Ishikawa (cell line): Measurements from ENCODE around the gene PTPA.

Source experiments
- CEBPB ChIP-seq: IDR thresholded peaks from 2 replicates; pipeline ENCODE4 v1.6.1; 2012
- CREB1 ChIP-seq: IDR thresholded peaks from 2 replicates; pipeline ENCODE4 v1.6.1; 2012; ENCODE audit warnings: low read depth
- EGR1 ChIP-seq: IDR thresholded peaks from 2 replicates; pipeline ENCODE4 v1.6.1; 2012
- EP300 ChIP-seq: IDR thresholded peaks from 2 replicates; pipeline ENCODE4 v1.6.1; 2012; ENCODE audit warnings: borderline replicate concordance
- FOXM1 ChIP-seq: IDR thresholded peaks from 2 replicates; pipeline ENCODE4 v1.6.1; 2012; ENCODE audit warnings: low read depth, borderline replicate concordance
- MAX ChIP-seq: IDR thresholded peaks from 2 replicates; pipeline ENCODE4 v1.6.1; 2012
- NFIC ChIP-seq: IDR thresholded peaks from 2 replicates; pipeline ENCODE4 v1.6.1; 2012
- RAD21 ChIP-seq: IDR thresholded peaks from 2 replicates; pipeline ENCODE4 v1.6.1; 2012; ENCODE audit warnings: low read depth
- REST ChIP-seq: IDR thresholded peaks from 2 replicates; pipeline ENCODE4 v1.6.1; 2012; ENCODE audit warnings: low read depth, mild to moderate bottlenecking
- TAF1 ChIP-seq: IDR thresholded peaks from 2 replicates; pipeline ENCODE4 v1.6.1; 2012; ENCODE audit warnings: low read depth, mild to moderate bottlenecking
- TCF12 ChIP-seq: IDR thresholded peaks from 2 replicates; pipeline ENCODE4 v1.6.1; 2012; ENCODE audit warnings: low read depth
- TEAD4 ChIP-seq: IDR thresholded peaks from 2 replicates; pipeline ENCODE4 v1.6.1; 2012
- USF1 ChIP-seq: IDR thresholded peaks from 2 replicates; pipeline ENCODE4 v1.6.1; 2012
- YY1 ChIP-seq: IDR thresholded peaks from 2 replicates; pipeline ENCODE4 v1.6.1; 2012; ENCODE audit warnings: low read depth
- ZBTB7A ChIP-seq: IDR thresholded peaks from 2 replicates; pipeline ENCODE4 v1.6.1; 2012; ENCODE audit warnings: low read depth

Gene PTPA

GRCh38 chr9:129139993-129140396 is 28.8 kb downstream of the PTPA start:
- TF ChIP-seq FOXM1: peak; percentile 68; the same call in 1 of the 2 replicates
- no peak; the same call in 1 of the 2 replicates for TF ChIP-seq ZBTB7A
- TF ChIP-seq REST: no peak
- TF ChIP-seq CREB1: 0 out of 2 replicates have a peak, but pooled peaks have one; percentile 35
- TF ChIP-seq USF1: peak; percentile 29; the same call in 1 of the 2 replicates
- peak; percentile 76 for TF ChIP-seq EP300
- TF ChIP-seq TCF12: peak; percentile 91
- peak; percentile 69 for TF ChIP-seq NFIC
- TF ChIP-seq YY1: peak; percentile 91
- peak; percentile 81 for TF ChIP-seq TAF1
- TF ChIP-seq CEBPB: no peak
- peak; percentile 79 for TF ChIP-seq TEAD4
- TF ChIP-seq RAD21: peak; percentile 27
- TF ChIP-seq MAX: no peak
- peak; percentile 44 for TF ChIP-seq EGR1

- TF ChIP-seq EGR1 (no peak), RAD21 (no peak), NFIC (no peak), CEBPB (no peak), CREB1 (no peak), EP300 (no peak), ZBTB7A (no peak; the same call in 1 of the 2 replicates)
Observed at GRCh38 chr9:129140397-129141065, 29.3 kb downstream of the PTPA start.

- TF ChIP-seq MAX: no peak
- no peak for TF ChIP-seq CEBPB
- no peak for TF ChIP-seq NFIC
- no peak for TF ChIP-seq REST
- no peak for TF ChIP-seq TAF1
- no peak for TF ChIP-seq TEAD4
- TF ChIP-seq ZBTB7A: no peak
Observed at GRCh38 chr9:129141066-129142041, 30.1 kb downstream of the PTPA start.

- no peak for TF ChIP-seq ZBTB7A
- TF ChIP-seq RAD21: no peak
- no peak for TF ChIP-seq FOXM1
- no peak for TF ChIP-seq MAX
- no peak for TF ChIP-seq TEAD4
- TF ChIP-seq NFIC: no peak
- TF ChIP-seq EP300: no peak
Observed at GRCh38 chr9:129142138-129142935, 31.1 kb downstream of the PTPA start.

GRCh38 chr9:129143031-129143927 is 32.1 kb downstream of the PTPA start:
- no peak for TF ChIP-seq TAF1
- no peak for TF ChIP-seq REST
- no peak for TF ChIP-seq TCF12
- peak; percentile 48 for TF ChIP-seq TEAD4
- TF ChIP-seq USF1: no peak
- TF ChIP-seq RAD21: peak; percentile 60
- no peak for TF ChIP-seq YY1
- TF ChIP-seq CREB1: no peak
- TF ChIP-seq CEBPB: no peak
- TF ChIP-seq NFIC: peak; percentile 52; the same call in 1 of the 2 replicates
- no peak for TF ChIP-seq MAX
- TF ChIP-seq EP300: 0 out of 2 replicates have a peak, but pooled peaks have one; percentile 13
- TF ChIP-seq ZBTB7A: no peak
- TF ChIP-seq FOXM1: no peak
- no peak for TF ChIP-seq EGR1
